COLO668 (cell line): Measurements from ENCODE around the gene SYNJ2.
"Not testable (repeated sequence)": the region's sequence is repeated elsewhere in the genome, so short reads cannot be mapped to it uniquely, and the experiment has no call there.

ENCODE experiments used
- DNase-seq: peaks from one replicate; lab custom pipeline; 2025; ENCODE audit not compliant: unreplicated experiment; lab: John Stamatoyannopoulos, UW

SYNJ2 gene

GRCh38 chr6:157954150-157955117, 27.2 kb upstream of the SYNJ2 start:
- DNase-seq: peak; percentile 83

- DNase-seq: no peak
Measured at GRCh38 chr6:157955675-157956074, 26.0 kb upstream of the SYNJ2 start.

GRCh38 chr6:157956171-157956730, 25.4 kb upstream of the SYNJ2 start:
- DNase-seq: no peak

GRCh38 chr6:157959451-157960227, 22.0 kb upstream of the SYNJ2 start:
- DNase-seq: no peak

- DNase-seq: no peak
Measured at GRCh38 chr6:157961153-157961831, 20.4 kb upstream of the SYNJ2 start.

- DNase-seq: no peak
Measured at GRCh38 chr6:157961832-157962575, 19.7 kb upstream of the SYNJ2 start.

- DNase-seq: no peak
Measured at GRCh38 chr6:157962601-157963302, 18.9 kb upstream of the SYNJ2 start.

- peak; percentile 24 for DNase-seq
Measured at GRCh38 chr6:157964100-157964499, 17.6 kb upstream of the SYNJ2 start.

- no peak for DNase-seq
Measured at GRCh38 chr6:157965387-157965786, 16.3 kb upstream of the SYNJ2 start.

- DNase-seq: no peak
Measured at GRCh38 chr6:157966589-157966977, 15.1 kb upstream of the SYNJ2 start.

- peak; percentile 83 for DNase-seq
Measured at GRCh38 chr6:157967020-157967419, 14.6 kb upstream of the SYNJ2 start.

GRCh38 chr6:157967486-157967885, 14.2 kb upstream of the SYNJ2 start:
- peak; percentile 18 for DNase-seq

- DNase-seq: not testable (repeated sequence)
Measured at GRCh38 chr6:157972177-157972576, 9.5 kb upstream of the SYNJ2 start.

- DNase-seq: no peak
Measured at GRCh38 chr6:157974341-157974894, 7.2 kb upstream of the SYNJ2 start.

GRCh38 chr6:157974967-157975366, 6.7 kb upstream of the SYNJ2 start:
- no peak for DNase-seq

- DNase-seq: no peak
Measured at GRCh38 chr6:157975456-157975855, 6.2 kb upstream of the SYNJ2 start.

- DNase-seq: no peak
Measured at GRCh38 chr6:157976345-157977175, 5.1 kb upstream of the SYNJ2 start.

- no peak for DNase-seq
Measured at GRCh38 chr6:157977176-157977804, 4.4 kb upstream of the SYNJ2 start.
